ENCODE data around the gene ZEB2. TPM values are rescaled to one million over a fixed set of nuclear protein-coding genes. Genes with fewer than 3 reads are reported as not detected.

Gene ZEB2
- total RNA-seq, 1 donor from 2014 or later, result 161 TPM

DNA sequence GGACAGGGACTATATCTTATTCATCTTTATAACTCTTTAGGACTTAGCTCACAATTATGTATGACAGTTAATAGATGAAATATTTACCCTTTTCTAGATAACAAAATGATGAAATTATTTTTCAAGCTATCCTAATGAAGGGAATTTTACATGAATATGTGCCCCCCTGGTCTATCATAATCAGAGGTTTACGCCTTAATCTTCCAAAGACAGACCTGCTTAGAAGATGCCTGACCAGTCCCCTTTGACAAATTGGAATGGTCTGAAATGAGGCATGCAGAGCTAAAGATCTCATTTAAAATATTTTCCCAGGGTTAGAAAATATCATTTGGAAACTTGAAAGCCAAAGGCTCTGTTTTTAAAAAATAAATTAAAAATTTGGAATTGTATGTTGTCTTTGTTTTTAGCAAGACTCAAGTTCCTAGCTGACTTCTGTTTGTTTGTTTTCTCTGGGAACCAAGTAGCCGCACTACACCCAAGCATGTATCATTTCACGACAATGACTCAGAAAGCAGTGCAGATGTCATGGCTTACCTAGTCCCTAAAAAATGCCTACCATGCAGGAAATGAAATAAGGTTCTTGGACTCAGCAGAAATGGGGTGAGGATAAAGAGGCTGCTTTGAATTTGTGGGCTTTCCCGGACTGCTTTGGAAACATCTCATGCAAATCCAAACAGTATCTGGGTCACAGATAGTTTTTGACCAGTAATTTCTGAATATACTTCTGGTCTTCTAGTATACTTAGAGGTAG is 162.1 kb downstream of the ZEB2 start:
- no peak for DNase-seq

DNA sequence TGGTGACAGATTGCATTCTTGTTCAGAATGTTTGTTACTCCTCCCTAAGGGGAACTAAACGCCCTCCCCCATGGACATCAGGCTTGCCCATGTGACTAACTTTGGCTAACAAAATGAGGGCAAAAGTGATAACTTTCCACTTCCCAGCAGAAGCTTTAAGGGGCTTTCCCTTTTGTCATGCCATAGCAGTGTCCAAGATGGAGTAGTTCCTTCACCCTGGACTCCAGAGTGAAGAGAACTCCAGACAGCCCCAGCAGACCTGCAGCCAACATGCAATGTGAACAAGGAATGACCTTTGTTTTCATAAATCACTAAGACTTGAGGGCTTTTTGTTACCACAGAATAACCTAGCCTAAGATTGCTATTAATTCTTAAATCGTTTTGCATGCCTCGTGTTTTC is 163.5 kb downstream of the ZEB2 start:
- no peak for DNase-seq

DNA sequence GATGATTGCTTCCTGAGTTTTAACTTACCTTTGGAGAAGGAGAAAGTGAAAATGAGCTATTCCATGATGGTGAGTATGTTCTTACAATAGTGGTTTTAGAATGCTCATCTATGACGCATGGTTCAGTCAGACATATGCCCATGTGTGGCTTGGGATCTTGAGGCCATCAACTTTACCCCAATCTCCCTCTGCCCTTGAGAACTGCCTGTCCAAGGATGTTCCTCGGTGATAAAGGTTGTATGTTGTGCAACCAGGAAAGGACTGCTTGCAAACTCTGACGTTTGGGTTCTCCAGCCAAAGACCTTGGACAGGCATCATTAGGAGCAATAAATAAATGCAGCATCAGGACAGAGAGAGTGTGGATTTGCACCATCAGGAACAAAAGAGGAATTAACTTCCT is 165.0 kb downstream of the ZEB2 start:
- DNase-seq, result no peak

DNA sequence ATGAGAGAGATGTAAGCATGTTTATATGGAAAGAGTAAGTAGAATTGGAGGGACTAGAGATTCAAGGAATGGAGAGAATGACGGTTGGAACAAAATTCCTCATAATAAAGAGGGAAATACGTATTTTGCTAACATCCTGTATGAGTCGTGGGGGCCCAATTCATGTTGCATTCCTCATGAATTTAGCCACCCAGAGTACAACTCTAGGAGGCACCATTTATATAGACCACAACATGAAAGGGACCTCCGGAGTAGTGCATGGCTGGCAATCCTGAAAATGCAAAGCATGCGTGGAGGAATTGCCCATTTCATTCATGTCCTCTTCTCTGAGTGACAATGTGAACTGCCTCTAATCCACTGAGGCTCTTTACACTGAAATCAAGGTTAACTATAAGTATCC is 168.2 kb downstream of the ZEB2 start:
- DNase-seq, result no peak

DNA sequence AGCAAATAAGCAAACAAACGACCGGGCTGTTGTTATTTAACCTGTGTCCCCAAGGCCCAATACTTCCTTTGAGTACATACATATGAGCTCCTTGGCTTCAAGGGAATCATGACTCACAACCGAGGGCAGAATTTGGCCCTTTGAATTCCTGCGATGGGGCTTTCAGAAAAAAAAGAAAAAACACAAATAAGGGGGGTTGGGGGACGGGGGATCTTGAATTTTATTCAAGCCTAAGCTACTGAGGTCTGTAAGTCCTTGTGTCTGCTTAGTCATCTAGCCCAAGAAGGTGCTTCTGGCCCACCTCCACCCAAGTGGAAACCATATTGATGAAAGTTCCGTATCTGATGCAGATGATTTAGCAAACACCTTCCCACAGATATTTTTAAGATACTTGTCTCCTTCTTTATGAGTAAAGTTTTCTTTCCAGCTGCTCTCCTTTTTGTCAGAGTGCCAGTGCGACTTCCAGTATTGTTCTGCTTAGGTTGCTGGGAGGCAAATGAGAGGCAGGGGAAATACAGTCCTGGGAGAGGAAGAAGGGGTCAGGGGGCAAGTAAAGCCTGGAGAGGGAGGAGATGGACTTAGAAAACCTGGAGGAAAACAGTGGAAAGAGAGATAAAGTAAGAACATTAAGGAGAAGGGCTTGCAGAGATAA is 169.6 kb downstream of the ZEB2 start:
- peak; percentile 38 for DNase-seq

DNA sequence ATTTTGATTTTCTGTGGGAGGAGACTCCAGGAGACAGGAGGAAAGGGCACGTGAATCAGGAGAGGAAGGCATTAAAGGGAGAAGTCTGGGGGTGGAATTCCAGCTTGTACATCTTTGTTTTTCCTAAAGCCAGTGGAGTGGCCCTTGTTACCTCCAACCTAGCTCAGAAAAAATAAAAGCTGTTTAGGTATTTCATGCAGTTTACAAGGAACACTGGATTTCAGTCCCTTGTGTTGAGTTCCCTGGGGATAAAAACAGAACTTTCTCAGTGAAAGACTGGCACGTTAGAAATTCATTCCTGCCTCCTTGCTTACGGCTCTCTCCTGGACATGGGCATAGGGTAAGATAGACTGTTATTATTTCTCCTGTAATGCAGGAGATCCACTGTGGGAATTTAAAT is 170.2 kb downstream of the ZEB2 start:
- DNase-seq, result no peak

DNA sequence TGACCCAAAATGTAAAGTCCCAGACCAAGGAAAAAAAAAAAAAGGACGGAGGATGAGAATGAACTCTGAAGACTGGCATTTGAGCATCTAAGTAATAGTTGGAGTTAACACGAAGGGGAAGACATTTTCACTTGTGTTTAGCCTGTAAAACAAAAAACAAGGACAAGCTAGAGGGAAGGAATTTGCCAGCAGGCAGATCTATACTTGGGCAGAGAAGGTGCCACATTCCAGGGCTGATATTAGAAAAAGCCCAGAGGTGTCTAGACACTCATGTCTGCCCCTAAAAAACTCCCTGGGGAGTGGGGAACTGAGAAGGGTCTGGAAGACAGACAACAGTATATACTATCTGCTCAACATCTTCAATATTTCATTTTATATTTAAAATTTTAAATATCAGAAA is 171.1 kb downstream of the ZEB2 start:
- no peak for DNase-seq

- DNase-seq, result no peak
Observed at GRCh38 chr2:144346229-144346628, 173.7 kb downstream of the ZEB2 start.

DNA sequence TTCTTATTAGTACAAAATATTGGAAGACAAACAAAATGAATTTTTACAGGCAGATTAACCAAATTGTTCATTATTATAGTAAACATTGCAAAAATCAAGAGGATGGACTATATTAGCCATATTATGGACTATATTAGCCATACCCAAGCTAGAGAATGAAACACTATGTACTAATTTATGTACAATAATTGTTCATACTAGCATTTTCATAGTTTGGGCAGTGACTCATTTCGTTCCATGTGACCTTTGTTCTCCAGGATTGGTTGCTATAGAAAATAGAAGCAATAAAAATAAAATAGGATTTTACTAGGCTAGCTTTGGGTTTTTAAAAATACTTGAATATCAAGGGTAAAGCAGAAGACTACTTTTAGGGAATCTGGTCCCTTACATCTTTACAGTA is 176.8 kb downstream of the ZEB2 start:
- DNase-seq, result no peak

GRCh38 chr2:144341538-144341937 is 178.4 kb downstream of the ZEB2 start:
- no peak for DNase-seq

GRCh38 chr2:144339048-144339447 is 180.9 kb downstream of the ZEB2 start:
- no peak for DNase-seq

- DNase-seq, result no peak
Observed at GRCh38 chr2:144334551-144334950, 185.4 kb downstream of the ZEB2 start.

Small RNA genes within 50 kb of the gene (small RNA-seq; reads per million reads assigned to genes)
- gene RF01987 (ENCODE audit: low replicate concordance), result not detected

All from tongue (tissue), 3 donors.